AML-193 (cell line): ENCODE measurements around the gene C10orf90.

Source experiments
- DNase-seq, 2 experiments: peaks; one replicate each; lab custom pipeline; 2025; lab: John Stamatoyannopoulos, UW

Gene C10orf90

GRCh38 chr10:126502441-126502840 lies 168.1 kb downstream of the C10orf90 start:
- no peak for DNase-seq

DNA sequence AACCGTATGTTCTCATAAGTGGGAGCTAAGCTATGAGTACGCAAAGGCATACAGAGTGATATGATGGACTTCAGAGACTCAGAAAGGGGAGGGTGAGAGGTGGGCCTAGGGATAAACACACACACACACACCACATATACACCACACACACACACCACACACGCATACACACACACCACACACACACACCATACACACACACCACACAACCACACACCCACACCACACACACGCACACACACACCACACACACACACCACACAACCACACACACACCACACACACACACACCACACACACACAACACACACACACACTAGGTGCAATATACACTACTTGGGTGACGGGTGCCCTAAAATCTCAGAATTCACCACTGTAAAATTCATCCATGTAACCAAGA lies 168.7 kb downstream of the C10orf90 start:
- DNase-seq: no peak

DNA sequence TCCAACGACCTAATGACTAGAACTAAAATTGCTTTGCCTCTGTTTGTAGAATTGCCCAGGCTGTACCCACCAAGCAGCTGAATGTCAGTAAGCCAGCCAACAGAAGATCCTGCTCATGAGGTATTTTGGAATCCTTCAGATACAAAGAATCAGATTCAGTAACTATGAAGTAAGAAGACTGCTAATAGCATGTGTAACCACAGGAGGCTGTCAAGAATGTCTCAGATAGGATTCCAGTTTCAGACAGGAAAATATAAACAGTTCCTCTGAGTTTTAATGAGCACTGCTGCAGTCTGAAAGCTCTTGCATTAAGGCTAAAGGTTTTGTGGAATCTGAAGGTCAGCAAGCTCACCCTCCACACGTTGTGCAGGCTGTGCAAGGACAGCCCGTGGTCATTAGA lies 169.6 kb downstream of the C10orf90 start:
- no peak for DNase-seq

DNA sequence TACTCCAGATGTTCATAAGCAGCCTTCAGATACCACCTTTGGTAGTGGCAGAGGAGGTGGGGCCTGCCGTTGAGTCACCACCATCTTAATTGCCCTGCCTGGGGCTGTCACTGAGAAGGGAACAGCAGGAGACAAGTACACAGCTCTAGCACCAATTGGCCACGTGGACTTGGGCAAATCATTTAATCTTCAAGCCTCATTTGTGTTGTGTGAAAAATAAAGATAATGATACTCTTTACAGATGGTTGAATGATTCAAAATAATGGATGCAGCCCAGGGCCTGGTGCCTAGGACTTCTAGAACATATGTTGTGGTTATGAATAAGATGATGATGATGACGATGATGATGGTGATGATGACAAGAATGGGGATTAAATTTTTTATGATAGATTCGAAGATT lies 170.3 kb downstream of the C10orf90 start:
- DNase-seq: no peak

GRCh38 chr10:126499744-126500143 lies 170.7 kb downstream of the C10orf90 start:
- DNase-seq: no peak

GRCh38 chr10:126497672-126498071 lies 172.8 kb downstream of the C10orf90 start:
- DNase-seq: no peak

DNA sequence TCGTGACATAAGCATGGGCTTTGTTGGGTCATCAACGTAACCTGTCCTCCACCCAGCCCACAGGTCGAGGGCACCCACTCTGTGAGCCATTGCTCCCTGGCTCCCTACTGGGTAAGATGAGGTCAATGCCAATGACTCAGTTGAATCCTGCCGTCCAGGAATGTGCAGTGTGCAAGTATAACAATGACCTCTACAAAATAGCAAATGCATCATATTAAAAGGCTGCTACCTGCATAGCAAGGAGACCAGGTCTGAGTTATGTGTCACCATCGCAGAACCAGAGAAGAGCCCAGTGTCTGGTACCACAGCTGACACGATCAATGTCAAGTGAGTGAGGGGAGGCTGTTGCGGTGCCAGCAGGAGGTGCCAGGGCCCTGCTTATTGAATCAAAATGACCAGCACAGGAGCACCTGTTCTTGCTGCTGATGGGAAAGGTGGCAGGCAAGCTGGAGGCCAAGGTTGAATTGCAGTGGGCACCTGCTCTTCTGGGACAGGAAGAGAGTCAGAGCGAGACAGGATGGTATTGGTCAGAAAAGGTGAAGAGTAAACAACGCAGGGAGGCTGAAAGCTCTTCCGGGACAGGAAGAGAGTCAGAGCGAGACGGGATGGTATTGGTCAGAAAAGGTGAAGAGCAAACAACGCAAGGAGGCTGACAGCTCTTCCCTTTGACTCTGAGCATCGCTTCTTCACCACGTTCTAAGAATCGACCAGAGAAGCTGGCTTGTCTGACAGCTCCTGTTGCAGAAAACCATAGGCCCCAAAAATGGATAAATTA lies 173.5 kb downstream of the C10orf90 start:
- DNase-seq: no peak

GRCh38 chr10:126491476-126491875 lies 179.0 kb downstream of the C10orf90 start:
- DNase-seq: no peak

DNA sequence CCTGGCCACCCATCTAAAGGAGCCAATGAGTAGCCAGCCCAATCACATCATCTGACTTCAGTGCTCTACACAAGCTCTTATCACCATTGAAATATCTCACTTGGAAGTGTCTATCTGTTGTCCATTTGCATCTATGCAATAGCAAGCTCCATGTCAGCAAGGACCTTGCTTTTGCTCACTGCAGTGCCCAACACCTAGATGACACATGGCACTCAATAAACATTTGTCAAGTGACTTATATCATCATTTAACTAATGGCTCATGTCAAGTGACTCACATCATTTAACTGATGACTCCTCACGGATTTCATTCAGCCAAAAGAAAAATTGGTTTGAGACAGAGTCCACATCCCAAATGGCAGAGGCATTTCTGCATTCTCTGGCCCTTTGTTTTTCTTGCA lies 189.3 kb downstream of the C10orf90 start:
- DNase-seq: no peak

- DNase-seq: no peak
Observed at GRCh38 chr10:126480648-126481047, 189.8 kb downstream of the C10orf90 start.

DNA sequence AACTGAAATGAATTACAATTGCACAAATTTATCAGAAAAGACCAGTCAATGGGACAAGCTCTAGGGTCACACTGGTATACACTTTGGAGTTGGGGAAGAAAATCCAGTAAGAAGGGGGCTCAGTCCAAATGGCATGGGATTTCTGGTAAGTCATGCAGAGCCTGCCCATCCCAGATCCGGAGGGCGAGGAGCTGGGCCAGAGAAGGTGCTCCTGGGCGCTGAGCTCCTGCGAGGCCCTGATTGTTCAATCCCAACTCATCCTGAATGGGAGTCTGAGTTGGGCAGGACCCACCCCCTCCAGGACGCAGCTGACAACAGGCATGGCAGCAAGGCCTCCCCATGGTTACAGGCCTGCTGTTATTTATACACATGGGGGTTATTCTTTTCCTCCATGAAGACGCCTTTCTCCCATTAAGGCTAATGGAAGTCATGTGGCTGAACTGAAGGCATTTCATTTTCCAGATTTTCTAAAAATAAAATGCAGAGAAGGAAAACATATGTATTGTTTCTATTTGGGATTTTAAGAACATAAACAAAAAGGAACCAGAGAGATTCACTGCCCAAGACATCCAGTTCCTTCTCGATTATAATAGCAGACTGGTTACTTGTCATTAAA lies 191.1 kb downstream of the C10orf90 start:
- no peak for DNase-seq

DNA sequence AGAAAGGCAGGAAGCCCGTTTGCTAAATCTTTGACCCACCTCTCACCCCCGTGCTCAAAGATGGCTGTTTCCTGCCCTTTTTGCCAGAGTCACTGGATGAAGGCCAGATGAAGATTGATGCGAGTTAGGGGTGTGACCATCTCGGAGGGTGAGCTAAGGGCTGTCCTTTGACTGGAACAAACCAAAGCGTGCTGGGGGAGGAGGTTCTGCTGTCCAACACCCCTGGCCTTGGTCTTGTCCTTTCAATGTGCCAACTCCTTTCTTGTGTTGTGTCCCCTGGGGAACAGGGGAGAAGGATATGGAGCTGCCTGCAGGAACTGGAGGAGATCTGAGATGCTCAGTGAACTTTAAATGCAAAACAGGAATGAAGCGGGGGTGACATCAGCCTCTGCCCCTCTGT lies 191.9 kb downstream of the C10orf90 start:
- DNase-seq: no peak

GRCh38 chr10:126476246-126476645 lies 194.2 kb downstream of the C10orf90 start:
- DNase-seq: no peak

- no peak for DNase-seq
Observed at GRCh38 chr10:126475074-126475691, 195.3 kb downstream of the C10orf90 start.

DNA sequence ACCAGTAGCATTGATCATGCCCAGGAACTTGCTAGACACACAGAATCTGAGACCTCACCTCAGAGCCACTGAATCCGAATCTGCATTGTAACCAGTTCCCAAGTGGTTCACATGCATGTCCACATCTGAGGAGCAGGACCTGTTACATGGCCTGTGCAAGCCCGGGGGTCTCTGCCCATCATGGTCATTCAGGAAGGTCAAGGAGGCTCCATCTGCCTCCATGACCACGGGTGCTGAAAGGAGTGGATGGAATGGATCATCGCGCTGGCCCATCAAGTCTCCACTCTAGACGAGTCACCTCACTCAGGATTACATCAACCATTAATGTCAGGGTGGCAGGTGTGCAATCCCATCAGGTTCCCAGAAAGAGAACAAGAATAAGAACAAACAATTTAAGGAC lies 196.5 kb downstream of the C10orf90 start:
- no peak for DNase-seq

GRCh38 chr10:126470991-126471390 lies 199.5 kb downstream of the C10orf90 start:
- no peak for DNase-seq

DNA sequence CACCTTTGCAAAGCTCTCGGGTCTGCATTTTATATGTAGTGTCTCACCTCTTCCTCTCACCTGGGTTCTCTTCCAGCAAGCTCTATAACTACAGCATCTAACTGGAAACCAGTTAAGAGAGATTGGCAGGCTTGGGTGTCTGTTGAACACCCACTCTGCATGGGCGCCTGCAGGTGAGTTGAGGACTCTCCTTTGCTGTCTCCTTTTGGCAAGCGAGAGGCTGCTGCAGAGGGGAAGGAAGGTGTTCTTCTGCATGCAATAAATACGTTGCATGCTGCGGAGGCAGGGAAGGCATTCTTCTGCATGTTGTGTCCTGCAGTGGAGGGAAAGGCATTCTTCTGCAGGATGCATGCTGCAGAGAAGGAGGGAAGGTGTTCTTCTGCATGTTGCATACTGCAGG lies 200.8 kb downstream of the C10orf90 start:
- no peak for DNase-seq

GRCh38 chr10:126468876-126469643 lies 201.4 kb downstream of the C10orf90 start:
- DNase-seq: no peak

DNA sequence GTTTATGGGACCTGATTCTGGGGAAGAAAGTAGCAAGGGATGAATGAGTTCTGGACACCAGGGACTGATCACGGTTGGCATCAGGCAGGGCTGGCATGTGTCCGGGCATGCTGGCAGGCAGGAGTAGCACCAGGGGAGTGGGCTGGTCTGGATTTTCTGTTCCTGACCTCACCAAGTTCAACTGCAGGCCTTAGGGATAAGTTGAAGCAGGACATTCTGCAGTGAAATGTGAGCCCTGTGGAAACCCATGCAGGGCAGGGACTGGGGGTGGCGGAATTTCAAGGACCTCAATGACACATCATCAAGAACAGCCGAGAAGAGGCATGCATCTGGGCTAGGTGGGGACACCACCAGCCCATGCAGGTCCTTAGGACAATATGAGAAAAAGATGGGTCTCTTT lies 202.0 kb downstream of the C10orf90 start:
- DNase-seq: no peak

DNA sequence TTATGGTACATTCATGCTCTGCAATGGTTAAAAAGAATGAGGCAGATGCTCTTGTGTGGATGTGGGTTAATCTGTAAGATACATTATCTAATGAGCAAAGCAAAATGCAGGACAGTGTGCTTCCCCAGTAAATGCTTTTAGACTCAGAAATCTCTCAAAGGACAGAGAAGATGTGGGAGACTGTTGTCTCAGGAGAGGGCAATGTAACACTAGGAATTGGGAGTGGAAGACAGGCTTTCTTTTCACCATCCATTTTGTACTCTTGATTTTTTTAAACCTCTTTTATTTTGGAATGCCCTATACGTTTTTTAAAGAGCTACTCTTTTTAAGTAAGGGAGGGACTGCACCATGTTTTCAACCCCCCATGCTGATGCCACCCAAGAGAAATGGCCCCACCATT lies 204.7 kb downstream of the C10orf90 start:
- no peak for DNase-seq

GRCh38 chr10:126463286-126463685 lies 207.2 kb downstream of the C10orf90 start:
- no peak for DNase-seq

GRCh38 chr10:126461289-126461940 lies 209.1 kb downstream of the C10orf90 start:
- no peak for DNase-seq
